Right lobe of liver (tissue), 6 donors: Measurements from ENCODE around the gene CDH23. TPM values are rescaled to one million over a fixed set of nuclear protein-coding genes. Genes with fewer than 3 reads are reported as not detected.

ENCODE experiments used
- ATAC-seq, 4 donors: fragments of 200-7000 bp; cut with Tn5 transposase; one replicate each; pipeline ENCODE4 v1.9.1; 2020; ENCODE audit warnings: mild to moderate bottlenecking in 4 of 4, moderate library complexity in 4 of 4
- DNase-seq, 3 donors: peaks; one replicate each; pipeline ENCODE4 v3.0.0-alpha.2; 2020
- H3K27ac ChIP-seq, 3 donors: fragments of 200-600 bp; one replicate each; pipeline ENCODE4 v1.8.0; 2022
- H3K27me3 ChIP-seq, 2 donors: fragments of 200-600 bp; one replicate each; pipeline ENCODE4 v1.8.0; 2022
- H3K36me3 ChIP-seq, 4 donors: fragments of 200-600 bp; sonication (generic) in 1 of 4; one replicate each; pipeline versions ENCODE4 v1.5.1 to v1.8.0; 2017 to 2022; ENCODE audit warnings: control low read depth in 1 of 4
- H3K4me1 ChIP-seq, 4 donors: fragments of 200-600 bp; sonication (generic) in 1 of 4; one replicate each; pipeline versions ENCODE4 v1.5.1 to v1.8.0; 2017 to 2022; ENCODE audit warnings: control low read depth in 1 of 4
- H3K4me3 ChIP-seq, 3 donors: fragments of 200-600 bp; one replicate each; pipeline ENCODE4 v1.8.0; 2022
- H3K9me3 ChIP-seq, 4 donors: fragments of 200-600 bp; sonication (generic) in 1 of 4; one replicate each; pipeline versions ENCODE4 v1.5.1 to v1.8.0; 2017 to 2022; ENCODE audit warnings: control low read depth in 1 of 4
- POLR2A ChIP-seq: fragments of 450-650 bp; IDR thresholded peaks from one replicate; pipeline ENCODE4 v1.6.1; 2017; ENCODE audit warnings: antibody characterized with exemption, mild to moderate bottlenecking
- WGBS: methylation state at CpG from one replicate; pipeline ENCODE4 v1.1.6; 2018; ENCODE audit warnings: low coverage, low lambda C conversion rate; ENCODE audit not compliant: insufficient coverage; ENCODE audit errors: missing lambda C conversion rate; 5-methylcytosine and 5-hydroxymethylcytosine counted together
- intact Hi-C, 2 donors: fragments of 100-400 bp; cut with DNase I; formaldehyde crosslinking; loops; one replicate each; pipeline versions ENCODE4 v1.11.2 to v1.14.1; 2022
- total RNA-seq, 6 experiments: library from RNA; depleted of rRNA in 2 of 6; stranded (reverse); fragments of >200 nt in 2 of 6; fragmentation: NEBNext Ultra II Directional in 3 of 6; extraction: Animal tissue kit (Norgen Biotek cat#: 25700) in 3 of 6; gene quantifications; one replicate each; pipeline versions ENCODE4 v1.1.0 to v1.2.4, GENCODE V29; 2016 to 2023
- TF ChIP-seq, protein P1 (sequence below), 4 donors: fragments of 200-600 bp in 3 of 4; fragments of 450-650 bp in 1 of 4; IDR thresholded peaks; one replicate each; pipeline versions ENCODE4 v1.5.1 to v1.8.0; 2016 to 2022; ENCODE audit warnings: antibody characterized with exemption in 4 of 4, mild to moderate bottlenecking in 2 of 4
- donor health status: DM: no; HTN: yes; CAD: no.
- donor health status: DM: no; HTN: no; CAD: no.
- donor health status: DM: no; HTN: no; CAD: no.
- donor health status: DM: no; HTN: yes; CAD: no.
- donor health status: DM: no; HTN: yes; CAD: no.

The CDH23 gene
- total RNA-seq, 6 experiments from 2014 or later = 3.3 to 19.7 (median 6.3) TPM

GRCh38 chr10:71819985-71820384 is 423.3 kb downstream of the CDH23 start:
- no peaks in the 10 kb centered on the region for H3K4me1 ChIP-seq
- ATAC-seq = no peak
- no peaks in the 10 kb centered on the region for H3K9me3 ChIP-seq
- intact Hi-C loops = loop anchor here (10.0 kb wide), 4 partner anchors 75 to 515 kb away; partner anchors contain the start of genes CDH23 (in 1 of the 2) and SLC29A3 (in 1 of the 2)
- H3K36me3 ChIP-seq = peaks cover 10 to 96% (median 62%) of the 10 kb centered on the region in 4 donors
- H3K27ac ChIP-seq = no peak overlapping the region
- 69% methylated on average over 2 of the region's 6 CpGs for WGBS
- no peak for TF ChIP-seq POLR2A
- TF ChIP-seq, protein P1, sequence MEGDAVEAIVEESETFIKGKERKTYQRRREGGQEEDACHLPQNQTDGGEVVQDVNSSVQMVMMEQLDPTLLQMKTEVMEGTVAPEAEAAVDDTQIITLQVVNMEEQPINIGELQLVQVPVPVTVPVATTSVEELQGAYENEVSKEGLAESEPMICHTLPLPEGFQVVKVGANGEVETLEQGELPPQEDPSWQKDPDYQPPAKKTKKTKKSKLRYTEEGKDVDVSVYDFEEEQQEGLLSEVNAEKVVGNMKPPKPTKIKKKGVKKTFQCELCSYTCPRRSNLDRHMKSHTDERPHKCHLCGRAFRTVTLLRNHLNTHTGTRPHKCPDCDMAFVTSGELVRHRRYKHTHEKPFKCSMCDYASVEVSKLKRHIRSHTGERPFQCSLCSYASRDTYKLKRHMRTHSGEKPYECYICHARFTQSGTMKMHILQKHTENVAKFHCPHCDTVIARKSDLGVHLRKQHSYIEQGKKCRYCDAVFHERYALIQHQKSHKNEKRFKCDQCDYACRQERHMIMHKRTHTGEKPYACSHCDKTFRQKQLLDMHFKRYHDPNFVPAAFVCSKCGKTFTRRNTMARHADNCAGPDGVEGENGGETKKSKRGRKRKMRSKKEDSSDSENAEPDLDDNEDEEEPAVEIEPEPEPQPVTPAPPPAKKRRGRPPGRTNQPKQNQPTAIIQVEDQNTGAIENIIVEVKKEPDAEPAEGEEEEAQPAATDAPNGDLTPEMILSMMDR (IDR thresholded peaks at IDR 0.05) = no peak
- no peak for DNase-seq
- H3K27me3 ChIP-seq = no peaks in the 10 kb centered on the region
- no peak overlapping the region for H3K4me3 ChIP-seq

DNA sequence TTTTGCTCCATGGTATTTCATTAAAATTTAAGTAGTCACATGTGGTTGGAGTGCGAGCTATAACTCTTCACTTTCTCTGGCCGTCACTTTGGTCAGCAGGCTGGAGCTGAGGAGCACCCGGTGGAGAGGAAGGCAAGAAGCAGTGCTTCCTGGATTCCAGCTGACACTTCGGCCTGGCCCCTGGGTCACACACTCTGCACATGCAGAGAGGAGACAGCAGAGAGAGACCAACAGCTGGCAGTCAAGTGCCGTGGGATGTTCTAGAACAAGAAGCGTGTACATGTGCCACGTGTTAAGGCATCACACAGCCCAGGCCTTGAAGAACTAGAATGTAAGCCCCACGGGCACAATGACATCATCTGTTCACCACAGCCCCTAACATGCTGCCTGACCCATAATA is 424.2 kb downstream of the CDH23 start:
- H3K4me1 ChIP-seq = no peaks in the 10 kb centered on the region
- intact Hi-C loops = no loop called here
- H3K36me3 ChIP-seq = peaks cover 10 to 98% (median 65%) of the 10 kb centered on the region in 4 donors
- TF ChIP-seq, protein P1 (IDR thresholded peaks at IDR 0.05) = no peak
- no peak for TF ChIP-seq POLR2A
- H3K27ac ChIP-seq = no peak overlapping the region
- H3K4me3 ChIP-seq = no peak overlapping the region
- no peak for ATAC-seq
- H3K9me3 ChIP-seq = no peaks in the 10 kb centered on the region
- no peak for DNase-seq
- no peaks in the 10 kb centered on the region for H3K27me3 ChIP-seq
- 59% methylated on average over 7 of the region's 8 CpGs for WGBS

GRCh38 chr10:71821909-71822763 is 425.4 kb downstream of the CDH23 start:
- TF ChIP-seq POLR2A = no peak
- TF ChIP-seq, protein P1 (IDR thresholded peaks at IDR 0.05) = no peak
- intact Hi-C loops = no loop called here
- 49% methylated on average over 5 of the region's 9 CpGs for WGBS
- no peak for ATAC-seq
- no peak overlapping the region for H3K4me3 ChIP-seq
- no peaks in the 10 kb centered on the region for H3K27me3 ChIP-seq
- H3K36me3 ChIP-seq = peaks cover 10 to 97% (median 68%) of the 10 kb centered on the region in 4 donors
- no peak for DNase-seq
- no peaks in the 10 kb centered on the region for H3K4me1 ChIP-seq
- no peak overlapping the region for H3K27ac ChIP-seq
- no peaks in the 10 kb centered on the region for H3K9me3 ChIP-seq

DNA sequence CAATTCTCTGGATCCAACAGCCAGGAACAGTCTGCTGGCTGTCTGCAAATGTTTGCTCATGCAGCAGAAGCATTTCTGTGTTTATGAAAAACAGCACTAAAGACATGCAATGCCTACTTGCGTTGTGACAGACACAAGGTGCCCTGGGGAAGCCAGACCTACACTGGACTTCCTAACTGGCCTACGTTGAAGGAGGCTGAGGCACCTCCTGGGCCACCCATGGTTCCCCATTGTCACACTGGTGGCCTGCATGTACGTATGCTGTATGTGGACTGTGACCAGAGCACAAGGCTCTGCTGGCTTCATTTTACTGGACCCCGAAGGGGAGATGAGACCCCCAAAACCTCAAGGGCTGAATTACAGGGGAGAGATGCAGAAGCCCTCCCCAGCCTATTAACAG is 426.6 kb downstream of the CDH23 start:
- no peak overlapping the region for H3K4me3 ChIP-seq
- H3K36me3 ChIP-seq = peaks cover 15 to 97% (median 67%) of the 10 kb centered on the region in 4 donors
- no peaks in the 10 kb centered on the region for H3K4me1 ChIP-seq
- no peak overlapping the region for H3K27ac ChIP-seq
- no peaks in the 10 kb centered on the region for H3K27me3 ChIP-seq
- H3K9me3 ChIP-seq = no peaks in the 10 kb centered on the region
- DNase-seq = no peak
- TF ChIP-seq POLR2A = no peak
- TF ChIP-seq, protein P1 (IDR thresholded peaks at IDR 0.05) = no peak
- peak in 1 of 4 donors; percentile 8 for ATAC-seq
- WGBS = no CpG with 5 or more reads among the region's 4 CpGs
- intact Hi-C loops = no loop called here
